ENCODE results near the gene WHRN. TPM values are rescaled to one million over a fixed set of nuclear protein-coding genes. Genes with fewer than 3 reads are reported as not detected.

Gene WHRN
- polyA plus RNA-seq, 1 donor (not counting 4 experiments of a cell fraction or from before 2014, with no cell fraction given), result 1.2 TPM

- Histone ChIP-seq H3K9me3 (ENCODE audit: control insufficient read depth, low read depth, low read length) (no peaks in the 10 kb centered on the region), H3K27me3 (ENCODE audit: control insufficient read depth, extremely low read depth, insufficient read depth, low read length) (no peaks in the 10 kb centered on the region), H3K9ac (ENCODE audit: control insufficient read depth, extremely low read depth, insufficient read depth, low read length) (no peak overlapping the region), H3K4me1 (ENCODE audit: control insufficient read depth, extremely low read depth, insufficient read depth, low read length) (peaks cover 37% of the 10 kb centered on the region), H3K36me3 (ENCODE audit: control insufficient read depth in 2 of 2, extremely low read depth in 1 of 2, insufficient read depth in 2 of 2, low read length in 2 of 2) (peaks cover 0 to 1% of the 10 kb centered on the region in 2 experiments), H3K79me2 (ENCODE audit: control insufficient read depth, insufficient read depth, low read length) (no peaks in the 10 kb centered on the region), H3K27ac (ENCODE audit: control insufficient read depth, insufficient read depth, low read length) (no peak overlapping the region), H2AFZ (ENCODE audit: control insufficient read depth, low read length) (no peak overlapping the region), H4K20me1 (ENCODE audit: control insufficient read depth, extremely low read depth, insufficient read depth, low read length) (no peaks in the 10 kb centered on the region), H3K4me2 (ENCODE audit: control insufficient read depth, extremely low read depth, insufficient read depth, low read depth, low read length) (no peak overlapping the region), H3K4me3 (ENCODE audit: control insufficient read depth in 2 of 3, extremely low read depth in 1 of 3, insufficient read depth in 2 of 3, low read depth in 1 of 3, low read length in 3 of 3) (no peak overlapping the region), H3K9me1 (ENCODE audit: control insufficient read depth, extremely low read depth, insufficient read depth, low read length) (peaks cover 3% of the 10 kb centered on the region)
- TF ChIP-seq EZH2 (IDR thresholded peaks at IDR 0.05; ENCODE audit: low read length), result no peak
- no peak for TF ChIP-seq CTCF (optimal IDR thresholded peaks at IDR 0.05 in 1 of 3, IDR thresholded peaks at IDR 0.05 in 1 of 3, conservative IDR thresholded peaks at IDR 0.05 in 1 of 3; ENCODE audit: extremely low read depth in 1 of 3, insufficient read depth in 2 of 3, low read length in 3 of 3)
- DNase-seq (ENCODE audit: low read depth, low spot score) (no peak), FAIRE-seq (no peak)
- dilution Hi-C loops (cut with MboI; ENCODE audit: extremely low pct_ligation_motif_present, low sequenced_read_pairs), result no loop called here
Measured at GRCh38 chr9:114400772-114401171, 104.5 kb downstream of the WHRN start.

- no peak overlapping the region for H3K4me3 ChIP-seq (ENCODE audit: control insufficient read depth in 2 of 3, extremely low read depth in 1 of 3, insufficient read depth in 2 of 3, low read depth in 1 of 3, low read length in 3 of 3)
- H3K4me2 ChIP-seq (ENCODE audit: control insufficient read depth, extremely low read depth, insufficient read depth, low read depth, low read length), result peak overlapping the region; percentile 62
- no peak overlapping the region for H2AFZ ChIP-seq (ENCODE audit: control insufficient read depth, low read length)
- H3K9me1 ChIP-seq (ENCODE audit: control insufficient read depth, extremely low read depth, insufficient read depth, low read length), result peaks cover 3% of the 10 kb centered on the region
- no peaks in the 10 kb centered on the region for H3K27me3 ChIP-seq (ENCODE audit: control insufficient read depth, extremely low read depth, insufficient read depth, low read length)
- no peak for DNase-seq (ENCODE audit: low read depth, low spot score)
- H3K9me3 ChIP-seq (ENCODE audit: control insufficient read depth, low read depth, low read length), result no peaks in the 10 kb centered on the region
- TF ChIP-seq EZH2 (IDR thresholded peaks at IDR 0.05; ENCODE audit: low read length), result no peak
- TF ChIP-seq CTCF (optimal IDR thresholded peaks at IDR 0.05 in 1 of 3, IDR thresholded peaks at IDR 0.05 in 1 of 3, conservative IDR thresholded peaks at IDR 0.05 in 1 of 3; ENCODE audit: extremely low read depth in 1 of 3, insufficient read depth in 2 of 3, low read length in 3 of 3), result no peak
- H3K36me3 ChIP-seq (ENCODE audit: control insufficient read depth in 2 of 2, extremely low read depth in 1 of 2, insufficient read depth in 2 of 2, low read length in 2 of 2), result peaks cover 0 to 1% of the 10 kb centered on the region in 2 experiments
- no peaks in the 10 kb centered on the region for H4K20me1 ChIP-seq (ENCODE audit: control insufficient read depth, extremely low read depth, insufficient read depth, low read length)
- peak overlapping the region; percentile 11 for H3K9ac ChIP-seq (ENCODE audit: control insufficient read depth, extremely low read depth, insufficient read depth, low read length)
- FAIRE-seq, result peak; percentile 90
- H3K4me1 ChIP-seq (ENCODE audit: control insufficient read depth, extremely low read depth, insufficient read depth, low read length), result peaks cover 34% of the 10 kb centered on the region
- dilution Hi-C loops (cut with MboI; ENCODE audit: extremely low pct_ligation_motif_present, low sequenced_read_pairs), result no loop called here
- no peaks in the 10 kb centered on the region for H3K79me2 ChIP-seq (ENCODE audit: control insufficient read depth, insufficient read depth, low read length)
- H3K27ac ChIP-seq (ENCODE audit: control insufficient read depth, insufficient read depth, low read length), result peak overlapping the region; percentile 42
Measured at GRCh38 chr9:114400219-114400618, 105.1 kb downstream of the WHRN start.

Measured in keratinocyte (primary cell).